GM12864 (cell line): ENCODE data around the gene KCNIP1.

Experiments
- DNase-seq: peaks from one replicate; pipeline ENCODE4 v3.0.0-alpha.2; 2011; ENCODE audit warnings: low read depth
- H3K4me3 ChIP-seq: 2 replicates; pipeline ENCODE4 v1.5.1; 2011; ENCODE audit warnings: mild to moderate bottlenecking, low read depth, low read length, control low read depth
- TF ChIP-seq, protein P1 (sequence below): IDR thresholded peaks from 2 replicates; pipeline ENCODE4 v1.5.1; 2011; ENCODE audit warnings: low read depth, mild to moderate bottlenecking, moderate library complexity, low read length, control low read depth, inconsistent platforms; ENCODE audit errors: missing control alignments

KCNIP1 gene

DNA sequence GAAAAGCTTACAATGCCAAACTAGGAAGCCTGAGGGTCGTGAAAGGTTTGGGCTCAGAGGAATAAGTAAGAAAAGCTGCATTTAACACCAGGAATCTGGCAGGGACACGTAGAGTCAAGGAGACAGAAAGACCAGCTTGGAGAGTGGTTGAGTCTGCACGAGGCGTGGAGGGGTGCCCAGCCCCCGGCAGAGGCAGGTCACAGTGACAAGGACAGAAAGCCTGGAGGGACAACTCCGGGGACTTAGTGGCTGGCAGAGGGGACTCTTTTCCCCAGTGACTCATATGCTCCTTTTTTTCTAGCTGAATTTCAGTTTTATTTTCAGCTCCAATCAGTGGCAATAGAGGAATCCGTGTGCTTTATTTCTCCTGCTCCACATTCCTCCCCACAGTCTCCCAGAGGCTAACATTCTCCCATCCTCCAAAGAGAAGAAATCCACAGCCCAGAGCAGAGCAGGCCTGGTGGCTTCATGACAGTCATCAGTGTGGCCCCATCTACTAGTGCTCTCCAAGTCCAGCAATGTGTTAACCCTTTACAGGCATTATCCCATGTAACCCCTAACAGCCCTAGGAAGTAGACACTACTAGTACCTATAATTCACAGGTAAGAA is 80.7 kb downstream of the KCNIP1 start:
- TF ChIP-seq, protein P1, sequence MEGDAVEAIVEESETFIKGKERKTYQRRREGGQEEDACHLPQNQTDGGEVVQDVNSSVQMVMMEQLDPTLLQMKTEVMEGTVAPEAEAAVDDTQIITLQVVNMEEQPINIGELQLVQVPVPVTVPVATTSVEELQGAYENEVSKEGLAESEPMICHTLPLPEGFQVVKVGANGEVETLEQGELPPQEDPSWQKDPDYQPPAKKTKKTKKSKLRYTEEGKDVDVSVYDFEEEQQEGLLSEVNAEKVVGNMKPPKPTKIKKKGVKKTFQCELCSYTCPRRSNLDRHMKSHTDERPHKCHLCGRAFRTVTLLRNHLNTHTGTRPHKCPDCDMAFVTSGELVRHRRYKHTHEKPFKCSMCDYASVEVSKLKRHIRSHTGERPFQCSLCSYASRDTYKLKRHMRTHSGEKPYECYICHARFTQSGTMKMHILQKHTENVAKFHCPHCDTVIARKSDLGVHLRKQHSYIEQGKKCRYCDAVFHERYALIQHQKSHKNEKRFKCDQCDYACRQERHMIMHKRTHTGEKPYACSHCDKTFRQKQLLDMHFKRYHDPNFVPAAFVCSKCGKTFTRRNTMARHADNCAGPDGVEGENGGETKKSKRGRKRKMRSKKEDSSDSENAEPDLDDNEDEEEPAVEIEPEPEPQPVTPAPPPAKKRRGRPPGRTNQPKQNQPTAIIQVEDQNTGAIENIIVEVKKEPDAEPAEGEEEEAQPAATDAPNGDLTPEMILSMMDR, result no peak
- DNase-seq, result no peak
- H3K4me3 ChIP-seq, result no peak overlapping the region

DNA sequence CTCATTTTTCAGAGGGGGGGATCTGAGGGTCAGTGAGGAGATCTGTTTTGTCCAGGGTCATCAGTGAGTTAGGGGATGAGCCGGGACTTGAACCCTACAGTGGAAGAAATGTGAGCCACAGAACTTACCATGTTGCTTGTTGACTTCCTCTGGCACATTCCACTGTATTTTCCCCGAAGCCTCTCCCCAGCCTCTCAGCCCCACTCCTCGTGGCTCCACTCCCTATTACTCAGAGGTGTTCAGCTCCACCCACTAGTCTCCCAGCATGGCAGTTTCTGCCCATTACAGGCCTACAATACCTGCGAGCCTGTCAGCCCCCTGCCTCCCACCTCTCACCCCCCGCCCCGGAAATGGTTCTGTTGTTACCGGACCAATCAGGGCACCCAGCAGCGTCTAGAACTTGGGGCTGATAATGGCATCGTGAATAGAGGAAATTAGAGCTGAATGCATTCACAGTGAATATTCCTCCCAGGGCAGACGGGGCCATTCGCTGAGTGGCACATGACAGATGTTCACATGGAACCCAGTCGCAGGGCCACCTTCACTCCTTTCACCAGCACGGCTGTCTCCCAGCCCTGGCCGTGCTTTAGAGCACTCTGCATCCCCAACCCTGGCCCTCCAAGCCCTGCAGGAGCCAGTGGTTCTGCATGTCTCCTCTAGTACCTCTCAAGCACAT is 81.6 kb downstream of the KCNIP1 start:
- TF ChIP-seq, protein P1, result no peak
- DNase-seq, result no peak
- no peak overlapping the region for H3K4me3 ChIP-seq

DNA sequence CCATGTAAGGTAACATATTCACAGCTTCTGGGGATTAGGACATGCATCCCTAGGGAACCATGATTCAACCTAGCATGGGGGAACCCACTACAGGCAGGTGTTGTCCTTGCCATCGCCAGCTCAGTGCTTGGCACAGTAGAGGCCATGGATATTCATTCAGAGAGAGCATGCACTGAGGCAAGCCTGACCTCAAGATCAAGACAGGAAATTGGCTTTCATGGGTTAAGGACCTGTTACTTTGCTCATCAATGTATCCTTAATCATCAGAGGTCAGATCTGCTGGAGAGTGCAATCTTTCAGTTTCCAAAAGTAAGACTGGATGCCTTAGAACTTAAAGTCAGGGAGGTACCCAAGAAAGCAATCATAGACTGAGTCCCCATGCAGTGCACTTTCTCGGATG is 84.0 kb downstream of the KCNIP1 start:
- TF ChIP-seq, protein P1, result no peak
- no peak for DNase-seq
- H3K4me3 ChIP-seq, result no peak overlapping the region

DNA sequence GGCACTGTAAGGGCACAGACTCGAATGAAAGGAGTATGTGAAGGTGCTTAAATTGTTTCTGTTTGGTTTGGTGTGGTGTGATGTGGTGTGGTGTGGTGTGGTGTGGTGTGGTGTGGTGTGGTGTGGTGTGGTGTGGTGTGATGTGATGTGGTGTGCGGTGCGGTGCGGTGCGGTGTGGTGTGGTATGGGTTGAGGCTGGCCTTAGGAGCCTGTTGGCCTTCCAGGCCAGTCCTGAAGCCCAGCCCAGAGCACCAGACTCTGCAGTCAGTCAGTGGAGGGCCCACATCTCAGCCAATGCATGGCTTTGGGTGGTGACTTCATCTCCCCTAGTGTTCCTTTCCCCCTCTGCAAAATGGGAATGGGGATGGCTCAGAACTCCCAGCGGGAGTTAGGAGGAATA is 85.8 kb downstream of the KCNIP1 start:
- no peak overlapping the region for H3K4me3 ChIP-seq
- no peak for DNase-seq
- TF ChIP-seq, protein P1, result no peak

DNA sequence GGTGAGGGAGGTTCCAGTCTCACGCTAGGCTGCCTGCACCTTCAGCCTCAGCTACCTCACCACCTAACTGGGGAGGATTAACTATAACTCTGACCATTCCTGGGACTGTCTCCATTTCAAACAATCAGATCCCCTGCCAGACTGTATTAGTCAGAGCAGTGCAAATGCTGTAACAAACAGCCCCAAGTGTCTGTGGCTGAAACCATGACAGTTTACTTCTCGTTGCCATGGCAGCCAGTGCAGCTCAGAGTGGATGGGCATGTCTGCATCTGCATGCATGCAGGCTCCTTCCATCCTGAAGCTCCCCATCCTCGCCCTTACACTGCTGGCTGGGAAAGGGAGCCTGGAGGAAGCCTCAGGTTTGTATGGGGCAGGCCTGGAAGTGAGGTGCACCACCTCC is 86.7 kb downstream of the KCNIP1 start:
- no peak overlapping the region for H3K4me3 ChIP-seq
- TF ChIP-seq, protein P1, result no peak
- no peak for DNase-seq

DNA sequence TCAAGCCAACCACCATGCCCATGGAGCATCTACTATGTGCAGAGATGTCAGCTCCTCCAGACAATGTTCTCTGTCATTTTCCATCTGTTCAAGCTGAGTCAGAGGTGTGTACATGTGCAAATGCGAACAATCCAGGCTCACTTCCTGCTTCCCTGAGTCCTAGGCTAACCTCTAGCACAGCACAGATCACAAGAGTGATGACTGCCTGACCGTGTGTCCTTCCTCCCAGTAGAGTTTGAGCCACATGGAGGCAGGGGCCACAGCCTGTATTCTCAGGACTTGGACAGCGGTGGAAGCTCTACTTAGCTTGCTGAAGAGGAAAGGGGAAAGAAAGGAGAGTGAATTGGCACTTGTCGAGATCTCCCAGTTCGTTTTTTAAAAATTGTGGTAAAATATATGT is 87.2 kb downstream of the KCNIP1 start:
- TF ChIP-seq, protein P1, result no peak
- DNase-seq, result no peak

DNA sequence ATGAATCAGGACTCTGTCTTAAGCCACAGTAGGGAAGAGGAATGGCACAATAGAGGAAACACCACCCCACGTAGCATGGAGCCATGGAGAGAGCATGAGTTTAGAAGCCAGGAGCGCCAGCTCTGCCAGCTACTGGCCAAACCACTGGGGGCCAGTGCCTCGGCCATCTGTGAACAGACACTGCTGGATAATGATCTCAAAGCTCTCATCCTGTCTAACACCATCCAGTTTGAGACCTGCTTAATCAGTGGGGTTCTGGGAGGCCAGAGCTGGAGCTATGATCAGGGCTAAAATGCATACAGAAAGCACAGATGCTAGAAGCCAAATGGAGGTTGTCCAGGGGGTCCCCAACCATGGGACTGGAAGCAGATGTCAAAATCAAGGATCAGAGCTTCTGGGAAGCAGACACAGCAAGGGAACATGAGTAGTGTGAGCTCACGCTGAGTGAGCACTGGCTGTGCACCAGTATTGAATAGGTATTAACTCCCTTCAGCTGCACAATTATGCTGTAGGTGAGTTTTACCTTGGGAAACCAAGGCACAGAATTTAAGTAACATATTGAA is 92.7 kb downstream of the KCNIP1 start:
- H3K4me3 ChIP-seq, result no peak overlapping the region
- TF ChIP-seq, protein P1, result no peak
- no peak for DNase-seq

More for the DNA sequence above, 87.2 kb downstream of the KCNIP1 start:
- H3K4me3 ChIP-seq, result no peak overlapping the region
